Measurements from ENCODE around the gene NUP93. TPM values are rescaled to one million over a fixed set of nuclear protein-coding genes. Genes with fewer than 3 reads are reported as not detected.
"Not testable (repeated sequence)": the region's sequence is repeated elsewhere in the genome, so short reads cannot be mapped to it uniquely, and the experiment has no call there.

NUP93 gene
- total RNA-seq, 2 donors from 2014 or later: 124 to 128 TPM

- DNase-seq (ENCODE audit: low spot score in 2 of 2) (no peak), ATAC-seq (no peak)
- H3K36me3 Mint-ChIP-seq: no peaks in the 10 kb centered on the region
- no peak overlapping the region for H3K27ac Mint-ChIP-seq
- no peaks in the 10 kb centered on the region for H3K9me3 Mint-ChIP-seq
Measured at GRCh38 chr16:56872863-56873391, 143.0 kb downstream of the NUP93 start.

- no peaks in the 10 kb centered on the region for H3K9me3 Mint-ChIP-seq
- no peaks in the 10 kb centered on the region for H3K36me3 Mint-ChIP-seq
- no peak overlapping the region for H3K27ac Mint-ChIP-seq
- ATAC-seq (no peak), DNase-seq (ENCODE audit: low spot score in 2 of 2) (no peak)
Measured at GRCh38 chr16:56874800-56875199, 144.9 kb downstream of the NUP93 start.

GRCh38 chr16:56876048-56876447 lies 146.1 kb downstream of the NUP93 start:
- no peak for ATAC-seq
- Mint-ChIP-seq H3K27ac (peak overlapping the region in 1 of 2 donors; percentile 31), H3K36me3 (no peaks in the 10 kb centered on the region), H3K9me3 (no peaks in the 10 kb centered on the region)
- DNase-seq (ENCODE audit: low spot score in 2 of 2): no peak

GRCh38 chr16:56877486-56878182 lies 147.7 kb downstream of the NUP93 start:
- H3K9me3 Mint-ChIP-seq: no peaks in the 10 kb centered on the region
- ATAC-seq (no peak), DNase-seq (ENCODE audit: low spot score in 2 of 2) (no peak)
- H3K27ac Mint-ChIP-seq: no peak overlapping the region
- H3K36me3 Mint-ChIP-seq: no peaks in the 10 kb centered on the region

- Mint-ChIP-seq H3K36me3 (no peaks in the 10 kb centered on the region), H3K9me3 (no peaks in the 10 kb centered on the region), H3K27ac (no peak overlapping the region)
- ATAC-seq (no peak), DNase-seq (ENCODE audit: low spot score in 2 of 2) (no peak)
Measured at GRCh38 chr16:56878282-56878854, 148.4 kb downstream of the NUP93 start.

GRCh38 chr16:56879276-56879675 lies 149.3 kb downstream of the NUP93 start:
- ATAC-seq (no peak), DNase-seq (ENCODE audit: low spot score in 2 of 2) (no peak)
- Mint-ChIP-seq H3K36me3 (no peaks in the 10 kb centered on the region), H3K27ac (no peak overlapping the region), H3K9me3 (no peaks in the 10 kb centered on the region)

GRCh38 chr16:56880176-56880575 lies 150.2 kb downstream of the NUP93 start:
- DNase-seq (ENCODE audit: low spot score in 2 of 2): no peak
- Mint-ChIP-seq H3K9me3 (no peaks in the 10 kb centered on the region), H3K27ac (no peak overlapping the region), H3K36me3 (no peaks in the 10 kb centered on the region)
- no peak for ATAC-seq

GRCh38 chr16:56880685-56881084 lies 150.8 kb downstream of the NUP93 start:
- Mint-ChIP-seq H3K9me3 (no peaks in the 10 kb centered on the region), H3K27ac (peak overlapping the region in 1 of 2 donors; percentile 7), H3K36me3 (no peaks in the 10 kb centered on the region)
- DNase-seq (ENCODE audit: low spot score in 2 of 2) (no peak), ATAC-seq (no peak)

- no peak for ATAC-seq
- Mint-ChIP-seq H3K27ac (no peak overlapping the region), H3K9me3 (no peaks in the 10 kb centered on the region), H3K36me3 (no peaks in the 10 kb centered on the region)
- DNase-seq (ENCODE audit: low spot score in 2 of 2): no peak
Measured at GRCh38 chr16:56882077-56882800, 152.3 kb downstream of the NUP93 start.

- no peaks in the 10 kb centered on the region for H3K9me3 Mint-ChIP-seq
- DNase-seq (ENCODE audit: low spot score in 2 of 2) (no peak), ATAC-seq (no peak)
- H3K27ac Mint-ChIP-seq: no peak overlapping the region
- H3K36me3 Mint-ChIP-seq: no peaks in the 10 kb centered on the region
Measured at GRCh38 chr16:56883586-56883985, 153.7 kb downstream of the NUP93 start.

GRCh38 chr16:56884026-56884582 lies 154.2 kb downstream of the NUP93 start:
- Mint-ChIP-seq H3K36me3 (no peaks in the 10 kb centered on the region), H3K9me3 (no peaks in the 10 kb centered on the region), H3K27ac (no peak overlapping the region)
- ATAC-seq (no peak), DNase-seq (ENCODE audit: low spot score in 2 of 2) (no peak)

- not testable (repeated sequence) for H3K36me3 Mint-ChIP-seq; DNase-seq (ENCODE audit: low spot score in 2 of 2); H3K9me3 Mint-ChIP-seq; ATAC-seq
- H3K27ac Mint-ChIP-seq: peak overlapping the region in 1 of 2 donors; percentile 93
Measured at GRCh38 chr16:56884929-56885328, 155.0 kb downstream of the NUP93 start.

- DNase-seq (ENCODE audit: low spot score in 2 of 2): no peak
Measured at GRCh38 chr16:56885446-56886162, 155.7 kb downstream of the NUP93 start.

GRCh38 chr16:56886296-56886695 lies 156.4 kb downstream of the NUP93 start:
- DNase-seq (ENCODE audit: low spot score in 2 of 2): no peak
- Mint-ChIP-seq H3K9me3 (no peaks in the 10 kb centered on the region), H3K27ac (no peak overlapping the region), H3K36me3 (no peaks in the 10 kb centered on the region)
- no peak for ATAC-seq

More at GRCh38 chr16:56885446-56886162, 155.7 kb downstream of the NUP93 start:
- Mint-ChIP-seq H3K27ac (peak overlapping the region in 1 of 2 donors; percentile 93), H3K36me3 (no peaks in the 10 kb centered on the region), H3K9me3 (no peaks in the 10 kb centered on the region)
- ATAC-seq: no peak

GRCh38 chr16:56886826-56887225 lies 156.9 kb downstream of the NUP93 start:
- no peak for ATAC-seq
- H3K9me3 Mint-ChIP-seq: no peaks in the 10 kb centered on the region
- H3K27ac Mint-ChIP-seq: no peak overlapping the region
- DNase-seq (ENCODE audit: low spot score in 2 of 2): no peak
- H3K36me3 Mint-ChIP-seq: no peaks in the 10 kb centered on the region

- DNase-seq (ENCODE audit: low spot score in 2 of 2): no peak
- Mint-ChIP-seq H3K9me3 (no peaks in the 10 kb centered on the region), H3K27ac (no peak overlapping the region), H3K36me3 (no peaks in the 10 kb centered on the region)
- ATAC-seq: no peak
Measured at GRCh38 chr16:56888806-56889205, 158.9 kb downstream of the NUP93 start.
